GM18858 (cell line): ENCODE data around the gene OR2A14.
A peak's percentile ranks its signal among the peaks of the same experiment; 100 is the strongest.
"Not testable (repeated sequence)": the region's sequence is repeated elsewhere in the genome, so short reads cannot be mapped to it uniquely, and the experiment has no call there.

ENCODE experiments used
- ATAC-seq: cut with Tn5 transposase; IDR thresholded peaks from one replicate; pipeline ENCODE4 v1.9.1; 2021; ENCODE audit not compliant: unreplicated experiment

Gene OR2A14

DNA sequence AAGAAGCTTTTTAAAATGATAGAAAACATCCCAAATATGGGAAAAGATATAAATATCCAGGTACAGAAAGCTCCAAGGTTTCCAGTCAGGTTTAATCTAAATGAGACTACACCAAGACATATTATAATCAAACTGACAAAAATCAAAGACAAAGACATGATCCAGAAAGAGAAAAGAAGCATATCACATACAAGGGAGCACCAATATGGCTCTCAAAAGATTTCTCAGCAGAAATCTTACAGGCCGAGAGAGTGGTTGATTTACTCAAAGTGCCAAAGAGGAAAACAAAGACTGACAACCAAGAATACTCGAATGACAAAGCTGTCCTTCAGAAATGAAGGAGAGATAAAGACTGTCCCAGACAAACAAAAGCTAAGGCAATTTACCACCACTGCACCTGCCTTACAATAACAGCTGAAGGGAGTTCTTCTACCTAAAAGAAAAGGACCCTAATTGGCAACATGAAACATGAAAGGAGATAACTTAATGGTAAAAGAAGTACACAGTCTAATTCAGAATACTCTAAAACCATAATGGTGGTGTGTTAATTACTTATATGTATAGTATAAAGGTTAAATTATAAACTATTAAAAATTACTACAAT, 25.4 kb downstream of the OR2A14 start:
- ATAC-seq, result no peak

DNA sequence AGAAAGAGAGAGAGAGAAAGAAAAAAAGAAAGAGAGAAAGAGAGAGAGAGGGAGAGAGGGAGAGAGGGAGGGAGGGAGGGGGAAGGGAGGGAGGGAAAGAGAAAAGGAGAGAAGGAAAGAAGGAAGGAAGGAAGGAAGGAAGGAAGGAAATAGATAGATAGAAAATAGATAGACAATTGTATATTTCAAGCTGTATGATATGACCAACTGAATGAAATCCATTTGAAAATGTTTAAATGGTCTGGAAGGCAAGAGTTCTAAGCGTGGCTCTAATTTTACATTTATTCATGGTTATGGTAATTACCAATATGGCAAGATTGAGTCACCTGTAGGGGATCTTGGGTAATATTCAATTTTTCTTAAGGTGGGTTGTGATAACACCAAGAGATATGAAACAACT, 35.9 kb downstream of the OR2A14 start:
- ATAC-seq, result no peak

DNA sequence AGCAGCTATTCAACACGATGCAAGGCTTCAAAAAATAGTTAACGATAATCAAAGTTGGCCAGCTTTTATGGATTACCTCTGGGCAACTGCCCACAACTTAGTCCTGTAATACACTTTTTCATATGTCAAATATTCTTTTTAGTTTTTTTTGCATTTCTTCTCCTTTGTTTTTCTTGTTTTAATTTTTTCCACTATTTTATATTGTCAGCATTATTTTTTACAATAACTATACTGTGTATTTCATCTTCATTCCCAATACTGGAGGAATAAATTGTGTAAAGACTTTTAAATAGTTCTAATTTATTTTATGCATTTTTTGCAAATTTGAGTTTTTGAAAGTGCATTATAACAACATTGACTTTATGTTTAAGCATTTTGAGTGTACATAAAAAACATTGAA, 41.8 kb downstream of the OR2A14 start:
- no peak for ATAC-seq

DNA sequence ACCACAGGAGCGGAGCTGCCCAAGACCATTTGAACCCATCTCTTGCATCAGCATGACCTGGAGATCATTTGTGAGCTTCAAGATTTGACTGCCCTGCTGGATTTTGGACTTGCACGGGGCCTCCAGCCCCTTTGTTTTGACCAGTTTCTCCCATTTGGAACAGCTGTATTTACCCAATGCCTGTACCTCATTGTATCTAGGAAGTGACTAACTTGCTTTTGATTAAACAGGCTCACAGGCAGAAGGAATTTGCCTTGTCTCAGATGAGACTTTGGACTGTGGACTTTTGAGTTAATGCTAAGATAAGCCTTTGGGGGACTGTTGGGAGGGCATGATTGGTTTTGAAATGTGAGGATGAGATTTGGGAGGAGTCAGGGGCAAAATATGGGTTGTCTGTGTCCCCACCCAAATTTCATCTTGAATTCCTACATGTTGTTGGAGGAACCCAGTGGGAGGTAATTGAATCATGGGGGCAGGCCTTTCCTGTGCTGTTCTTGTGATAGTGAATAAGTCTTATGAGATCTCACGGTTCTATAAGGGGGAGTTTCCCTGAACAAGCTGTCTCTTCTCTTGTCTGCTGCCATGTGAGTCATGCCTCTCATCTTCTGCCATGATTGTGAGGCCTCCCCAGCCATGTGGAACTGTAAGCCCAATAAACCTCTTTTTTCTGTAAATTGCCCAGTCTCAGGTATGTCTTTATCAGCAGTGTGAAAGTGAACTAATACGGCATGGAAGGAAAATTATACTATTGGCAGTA, 48.8 kb downstream of the OR2A14 start:
- not testable (repeated sequence) for ATAC-seq

DNA sequence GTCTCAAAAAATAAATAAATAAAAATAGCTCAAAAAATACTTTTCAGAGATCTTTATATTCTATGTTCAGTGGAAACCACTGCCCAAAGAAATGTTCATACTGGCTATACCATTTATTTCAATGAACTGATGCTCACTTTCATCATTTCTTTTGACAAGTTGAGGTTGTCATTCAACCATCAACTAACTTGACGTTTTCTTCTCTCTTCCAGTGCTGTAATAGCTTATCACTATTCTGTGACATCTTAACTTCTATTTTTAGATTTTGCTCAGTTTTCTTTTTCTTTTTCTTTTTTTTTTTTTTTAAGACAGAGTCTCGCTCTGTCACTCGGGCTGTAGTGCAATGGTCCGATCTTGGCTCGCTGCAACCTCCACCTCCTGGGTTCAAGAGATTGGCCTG, 51.6 kb downstream of the OR2A14 start:
- ATAC-seq, result no peak

DNA sequence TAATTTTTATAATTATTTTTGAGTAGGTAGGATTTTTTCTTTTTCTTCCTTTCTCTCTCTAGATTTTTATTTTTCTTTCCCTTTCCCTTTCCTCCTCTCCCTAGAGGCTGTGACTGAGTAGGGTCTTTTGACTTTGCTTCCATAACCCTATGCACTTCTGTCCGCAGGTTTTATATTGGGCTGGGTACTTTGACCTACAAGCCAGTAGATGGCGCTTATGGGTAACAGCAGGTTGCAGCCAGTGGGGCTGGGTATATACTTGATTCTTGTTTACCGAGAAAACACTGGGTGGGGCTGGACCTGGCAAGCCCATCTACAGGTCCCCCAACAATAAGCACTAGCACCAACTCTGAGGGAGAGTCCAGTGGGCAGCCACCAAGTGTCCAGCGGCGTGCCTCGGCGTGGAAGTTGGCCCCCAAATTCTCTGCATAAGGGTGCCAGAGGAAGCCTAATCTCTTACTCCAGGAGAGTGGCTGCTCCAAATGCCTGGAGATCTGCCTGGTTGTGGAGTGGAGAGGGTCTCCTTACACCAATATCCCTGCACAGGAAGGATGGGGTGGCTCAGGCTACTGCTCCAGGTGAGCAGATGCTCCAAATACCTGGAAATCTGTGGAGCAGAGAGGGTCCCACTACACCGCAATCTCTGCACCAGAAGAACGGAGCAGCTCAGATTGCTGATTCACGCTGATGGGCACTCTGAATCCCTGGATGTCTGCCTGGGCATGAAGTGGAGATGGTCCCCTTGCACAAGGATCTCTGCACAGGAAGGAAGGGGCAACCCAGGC, 55.6 kb downstream of the OR2A14 start:
- ATAC-seq, result peak; percentile 97

DNA sequence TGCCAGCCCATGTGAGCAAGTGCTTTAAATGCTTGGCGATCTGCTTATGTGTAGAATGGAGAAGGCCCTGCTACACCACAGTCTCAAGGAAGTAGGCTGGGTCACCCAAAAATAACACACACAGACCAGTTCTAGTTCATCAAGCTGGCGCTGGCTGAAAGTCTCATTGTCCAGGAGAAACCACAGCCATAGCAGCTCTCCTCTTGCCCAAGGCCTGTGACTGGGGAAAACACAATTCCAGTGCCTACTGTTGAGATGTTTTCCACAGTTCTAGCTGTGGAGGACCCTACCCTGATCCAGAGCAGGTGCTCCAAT, 56.1 kb downstream of the OR2A14 start:
- ATAC-seq, result not testable (repeated sequence)
